ENCODE results near the gene NPAS2.

The NPAS2 gene

GRCh38 chr2:100855606-100856005, 35.7 kb downstream of the NPAS2 start:
- DNase-seq: no peak

GRCh38 chr2:100856732-100857131, 36.8 kb downstream of the NPAS2 start:
- DNase-seq: no peak

- no peak for DNase-seq
Measured at GRCh38 chr2:100857341-100857740, 37.4 kb downstream of the NPAS2 start.

DNA sequence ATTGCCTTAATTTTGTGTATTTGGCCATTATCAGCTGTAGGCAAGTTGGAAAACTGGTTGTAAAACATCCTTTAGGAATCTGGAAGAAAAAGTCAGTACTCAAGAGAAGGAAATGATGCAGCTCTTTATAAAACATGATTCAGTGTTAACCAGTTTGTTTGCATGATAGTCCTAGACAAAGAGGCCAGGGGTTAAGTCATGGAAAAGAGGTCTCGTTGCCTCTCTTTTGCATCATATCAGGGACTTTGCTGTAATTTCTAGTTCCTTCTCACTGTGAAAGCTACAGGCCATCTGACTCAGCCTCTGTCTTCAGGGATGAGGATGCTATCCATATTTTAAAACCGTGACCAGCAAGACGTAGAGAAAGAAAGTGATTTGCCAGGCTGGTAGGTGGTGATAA, 38.0 kb downstream of the NPAS2 start:
- DNase-seq: peak; percentile 88

DNA sequence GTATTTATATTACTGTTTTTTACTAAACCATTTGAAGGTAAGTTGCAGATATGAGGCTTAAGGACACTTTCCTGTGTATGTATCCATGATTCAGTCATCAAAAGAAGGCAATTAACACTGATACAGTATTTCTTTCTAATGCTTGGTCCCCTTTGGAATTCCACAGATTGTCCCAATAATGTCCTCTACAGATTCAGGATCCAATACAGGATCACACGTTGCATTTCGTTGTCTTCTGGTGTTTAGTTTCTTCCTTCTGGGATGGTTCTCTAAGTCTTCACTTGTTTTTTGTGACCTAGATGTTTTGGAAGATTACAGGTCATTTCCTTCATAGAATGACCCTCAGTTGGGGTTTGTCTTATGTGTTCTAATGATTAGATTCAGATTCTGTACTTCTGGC, 40.0 kb downstream of the NPAS2 start:
- no peak for DNase-seq

DNA sequence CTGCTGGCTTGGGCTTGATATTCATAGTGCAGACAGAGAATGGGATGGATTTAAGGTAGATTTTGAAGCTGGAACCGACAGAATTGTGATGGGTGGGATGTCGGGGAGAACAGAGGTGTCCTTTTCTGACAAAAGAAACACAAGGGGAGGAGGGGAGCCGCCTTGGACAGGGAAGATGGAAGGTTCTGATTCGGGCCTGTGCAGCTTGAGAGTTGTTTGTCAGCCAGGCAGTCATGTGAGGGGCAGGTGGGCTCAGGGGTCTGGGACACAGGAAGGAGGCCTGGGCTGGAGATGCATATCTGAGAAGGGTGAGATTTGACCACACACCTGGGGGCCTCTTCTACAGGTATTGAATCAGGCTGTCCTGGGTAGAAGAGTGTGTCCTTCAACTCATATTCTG, 41.4 kb downstream of the NPAS2 start:
- no peak for DNase-seq

DNA sequence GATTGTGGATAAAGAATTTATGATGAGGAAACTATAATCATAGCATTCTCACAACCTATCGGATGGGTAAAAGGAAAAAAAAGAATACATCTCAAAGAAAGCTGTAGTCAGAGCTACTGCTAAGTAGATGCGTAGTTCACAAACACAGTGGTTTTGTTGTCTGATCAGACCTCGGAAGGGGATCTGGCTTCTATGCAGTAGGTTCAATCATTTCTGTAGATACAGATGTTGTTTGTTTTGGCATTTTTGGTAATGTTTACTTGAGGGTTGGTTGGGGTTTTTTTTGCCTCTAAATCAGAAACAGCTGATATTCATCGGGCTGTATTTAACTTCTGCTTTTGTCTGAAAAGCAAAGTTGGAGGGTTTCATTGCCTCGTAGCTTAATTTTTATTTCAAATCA, 42.1 kb downstream of the NPAS2 start:
- no peak for DNase-seq

- peak; percentile 85 for DNase-seq
Measured at GRCh38 chr2:100865816-100866460, 46.0 kb downstream of the NPAS2 start.

- no peak for DNase-seq
Measured at GRCh38 chr2:100868083-100868482, 48.1 kb downstream of the NPAS2 start.

DNA sequence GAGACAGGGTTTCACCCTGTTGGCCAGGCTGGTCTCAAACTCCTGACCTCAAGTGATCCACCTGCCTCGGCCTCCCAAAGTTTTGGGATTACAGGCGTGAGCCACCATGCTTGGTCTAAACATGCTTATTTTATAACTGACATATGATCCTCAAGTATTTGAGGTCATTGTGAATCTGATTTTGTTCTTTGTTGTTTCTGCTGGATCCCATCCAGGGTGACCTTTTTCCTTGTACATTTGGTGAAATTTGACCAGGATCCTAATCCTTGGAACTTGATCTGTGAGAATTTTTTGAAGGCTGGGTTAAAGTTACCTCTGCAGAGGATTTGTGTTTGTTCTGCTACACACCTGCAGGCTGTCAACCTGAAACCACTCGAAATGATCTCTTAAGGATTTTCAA, 49.2 kb downstream of the NPAS2 start:
- no peak for DNase-seq

GRCh38 chr2:100870652-100871531, 51.0 kb downstream of the NPAS2 start:
- DNase-seq: no peak

DNA sequence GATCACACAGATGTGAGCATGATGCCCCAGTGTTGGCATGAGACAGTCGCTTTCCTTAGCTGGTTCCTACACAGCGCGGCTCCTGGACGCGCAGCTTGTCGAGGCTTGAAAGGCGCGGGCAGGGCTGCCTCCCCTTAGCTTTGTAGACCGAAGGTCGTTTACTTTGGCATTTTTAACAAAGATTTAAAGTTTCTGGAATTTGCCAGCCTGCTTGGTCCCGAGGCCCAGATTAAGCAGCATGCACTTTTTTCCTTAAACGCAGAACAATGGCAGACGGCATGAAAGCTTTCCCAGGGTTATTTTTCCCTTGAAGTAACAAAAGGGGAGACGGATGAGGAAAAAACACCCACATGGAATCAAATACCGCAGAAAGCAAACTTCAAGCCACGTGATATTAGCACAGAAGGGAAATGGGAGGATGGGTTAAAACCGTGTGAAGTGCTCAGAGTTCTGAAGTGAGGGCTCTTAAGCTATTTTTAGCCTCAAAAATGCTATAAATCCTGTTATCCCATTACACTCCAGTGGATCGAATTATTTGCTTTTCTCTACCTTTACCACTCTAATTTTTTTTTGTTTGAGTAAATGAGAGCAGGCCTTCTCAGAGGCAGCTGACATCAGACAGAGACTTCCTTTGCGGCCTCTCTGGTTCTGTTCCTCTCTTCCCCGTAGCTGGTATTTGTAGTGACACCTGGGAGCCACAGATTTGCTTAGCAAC, 55.7 kb downstream of the NPAS2 start:
- peak; percentile 58 for DNase-seq

- DNase-seq: no peak
Measured at GRCh38 chr2:100876231-100876860, 56.4 kb downstream of the NPAS2 start.

- DNase-seq: no peak
Measured at GRCh38 chr2:100877555-100877954, 57.6 kb downstream of the NPAS2 start.

- DNase-seq: no peak
Measured at GRCh38 chr2:100878000-100878791, 58.3 kb downstream of the NPAS2 start.

DNA sequence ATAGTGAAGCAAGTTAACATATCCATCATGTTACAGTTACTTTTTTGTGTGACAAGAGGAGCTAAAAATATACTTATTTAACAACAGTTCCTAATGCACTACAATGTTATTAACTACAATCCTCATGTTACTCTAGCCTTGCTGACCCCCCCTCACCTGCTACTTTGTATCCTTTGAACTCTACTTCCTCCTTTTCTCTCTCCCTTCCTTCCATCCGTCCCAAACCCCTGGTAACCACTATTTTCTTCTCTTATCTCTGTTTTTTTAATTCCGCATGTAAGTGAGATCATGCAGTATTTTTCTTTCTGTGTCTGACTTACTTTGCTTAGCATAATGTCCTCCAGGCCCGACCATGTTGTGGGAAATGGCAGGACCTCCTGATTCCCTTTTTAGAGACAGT, 59.4 kb downstream of the NPAS2 start:
- DNase-seq: no peak

DNA sequence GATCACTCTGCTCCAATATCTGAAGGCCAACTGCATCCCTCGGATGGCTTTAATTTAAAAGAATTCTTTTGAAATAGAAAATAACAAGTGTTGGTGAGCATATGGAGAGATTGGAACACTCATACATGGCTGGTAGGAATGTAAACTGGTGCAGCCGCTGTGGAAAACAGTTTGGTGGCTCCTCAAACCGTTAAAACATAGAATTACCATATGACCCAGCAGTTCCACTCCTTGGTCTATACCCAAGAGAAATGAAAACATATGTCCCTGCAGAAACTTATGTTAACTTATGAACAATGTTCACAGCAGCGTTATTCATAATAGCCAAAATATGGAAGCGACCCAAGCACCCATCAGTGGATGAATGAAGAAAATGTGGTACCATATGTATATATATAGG, 60.1 kb downstream of the NPAS2 start:
- no peak for DNase-seq

DNA sequence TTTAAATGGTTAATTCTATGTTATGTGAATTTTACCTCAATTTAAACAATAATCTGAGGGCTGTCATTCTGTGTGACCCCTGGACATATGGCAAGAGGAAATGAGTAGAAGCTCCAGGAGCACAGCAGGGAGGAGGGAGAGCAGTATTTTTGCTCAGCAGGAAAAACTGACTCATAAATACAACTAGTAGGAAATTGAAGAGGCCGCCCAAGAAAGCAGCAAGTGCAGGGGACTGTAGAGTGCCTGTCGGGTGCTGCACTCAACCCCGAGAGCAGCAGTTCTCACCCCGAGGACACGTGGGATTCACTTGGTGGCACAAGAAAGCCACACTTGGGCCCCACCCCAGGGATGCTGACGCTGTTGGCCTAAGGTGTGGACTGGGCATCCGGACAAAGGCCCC, 60.8 kb downstream of the NPAS2 start:
- peak; percentile 65 for DNase-seq

- DNase-seq: no peak
Measured at GRCh38 chr2:100882645-100883613, 63.0 kb downstream of the NPAS2 start.

DNA sequence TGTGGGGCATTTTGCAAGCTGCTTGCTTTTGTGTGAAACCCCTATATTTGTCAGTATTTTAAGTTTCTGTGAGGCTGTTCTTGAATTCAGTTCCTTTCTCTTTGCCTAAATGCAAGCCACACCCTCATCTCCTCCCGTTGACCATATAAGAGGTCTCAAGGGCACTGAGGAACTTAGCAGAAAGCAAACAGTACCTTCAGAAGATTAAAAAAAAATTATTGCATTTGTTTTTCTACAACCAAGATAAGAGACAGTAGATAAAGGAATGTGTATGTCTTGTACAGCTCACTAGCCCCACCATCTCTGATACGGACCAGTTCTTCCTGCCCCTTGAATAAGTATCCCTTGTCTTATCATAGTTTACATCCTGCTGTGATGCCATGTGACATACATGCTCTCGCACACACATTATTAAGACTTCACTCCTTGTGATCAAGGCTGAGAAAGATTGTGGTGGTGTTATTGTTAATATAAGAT, 64.2 kb downstream of the NPAS2 start:
- DNase-seq: no peak

- no peak for DNase-seq
Measured at GRCh38 chr2:100886085-100886484, 66.1 kb downstream of the NPAS2 start.

All from fibroblast of skin of back (primary cell).